ENCODE data around the gene PRKCI. TPM values are rescaled to one million over a fixed set of nuclear protein-coding genes. Genes with fewer than 3 reads are reported as not detected.

The PRKCI gene
- total RNA-seq = 92.3 and 93.4 TPM in 2 replicates

GRCh38 chr3:170221924-170222646 lies at the start of gene PRKCI:
PRKCI (plus strand) TSS chr3:170222424; CDS start chr3:170222670, 246 bp downstream.

DNA sequence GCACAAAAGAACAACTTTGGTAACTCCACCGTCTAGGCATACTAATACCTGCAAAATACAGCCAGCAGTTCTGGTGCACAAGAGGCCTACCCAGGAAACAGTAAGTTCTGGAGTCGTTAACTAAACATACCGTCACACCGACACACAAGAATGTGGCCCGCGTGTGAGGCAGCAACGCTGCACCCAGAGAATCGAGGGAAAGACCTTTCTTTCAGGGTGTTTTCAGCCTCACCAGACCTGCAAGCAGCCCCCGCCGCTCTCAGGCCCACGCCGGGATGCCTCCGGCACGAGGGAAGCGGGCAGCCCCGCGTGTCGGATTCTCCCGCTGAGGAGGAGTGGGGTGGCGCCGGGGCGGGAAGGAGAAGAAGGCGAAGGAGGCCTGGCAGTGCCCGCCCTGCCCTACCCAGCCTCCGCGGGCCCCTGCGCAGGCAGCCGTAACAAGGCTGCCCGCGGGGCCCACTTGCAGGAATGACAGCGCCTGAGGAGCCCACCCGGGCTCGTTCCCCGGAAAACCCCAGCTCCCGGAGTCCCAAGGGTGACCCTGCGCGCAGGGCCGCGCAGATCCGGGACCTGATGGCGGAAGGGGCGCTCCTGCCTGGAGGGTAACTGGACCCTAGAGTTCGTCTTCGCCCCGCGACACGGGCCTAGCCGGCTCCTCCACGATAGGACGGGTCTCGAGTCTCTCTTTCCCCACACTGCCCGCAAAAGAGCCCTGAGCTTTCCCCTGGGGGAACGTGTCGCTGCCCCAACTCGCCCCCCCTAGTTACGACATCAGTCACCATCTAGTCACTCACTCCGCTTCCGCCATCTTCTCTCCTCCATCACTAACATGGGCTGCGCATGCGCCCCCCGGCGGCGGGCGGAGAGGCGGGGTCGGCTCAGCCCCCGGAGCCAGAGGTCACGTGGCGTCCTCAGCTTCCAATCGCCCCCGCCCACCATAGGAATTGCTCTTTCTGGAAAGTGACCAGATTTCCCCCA lies 41.0 kb upstream of the PRKCI start, which contains the start of gene PHC3:
TSS of gene PHC3 (minus strand) at position 826 of the 978 bp plus-strand sequence. CDS start at position 808, 18 bp downstream.

Other genes with a start within 250 kb of the PRKCI start
- 0.64 and 1.0 TPM in 2 replicates for gene GPR160, start 184.4 kb upstream of the PRKCI start, total RNA-seq
- 15.0 and 33.5 TPM in 2 replicates for gene PHC3, start 40.7 kb upstream of the PRKCI start, total RNA-seq
- gene SKIL, start 135.3 kb downstream of the PRKCI start, total RNA-seq = 72.5 and 113 TPM in 2 replicates
- gene CLDN11, start 196.4 kb downstream of the PRKCI start, total RNA-seq = 0.34 and 0.43 TPM in 2 replicates